Measurements from ENCODE around the gene RHBDD2. TPM values are rescaled to one million over a fixed set of nuclear protein-coding genes. Genes with fewer than 3 reads are reported as not detected.
A peak's percentile ranks its signal among the peaks of the same experiment; 100 is the strongest.
"Not testable (repeated sequence)": the region's sequence is repeated elsewhere in the genome, so short reads cannot be mapped to it uniquely, and the experiment has no call there.

RHBDD2 gene
- total RNA-seq, 4 donors from 2014 or later = 28.5 to 52.1 (median 38.2) TPM

DNA sequence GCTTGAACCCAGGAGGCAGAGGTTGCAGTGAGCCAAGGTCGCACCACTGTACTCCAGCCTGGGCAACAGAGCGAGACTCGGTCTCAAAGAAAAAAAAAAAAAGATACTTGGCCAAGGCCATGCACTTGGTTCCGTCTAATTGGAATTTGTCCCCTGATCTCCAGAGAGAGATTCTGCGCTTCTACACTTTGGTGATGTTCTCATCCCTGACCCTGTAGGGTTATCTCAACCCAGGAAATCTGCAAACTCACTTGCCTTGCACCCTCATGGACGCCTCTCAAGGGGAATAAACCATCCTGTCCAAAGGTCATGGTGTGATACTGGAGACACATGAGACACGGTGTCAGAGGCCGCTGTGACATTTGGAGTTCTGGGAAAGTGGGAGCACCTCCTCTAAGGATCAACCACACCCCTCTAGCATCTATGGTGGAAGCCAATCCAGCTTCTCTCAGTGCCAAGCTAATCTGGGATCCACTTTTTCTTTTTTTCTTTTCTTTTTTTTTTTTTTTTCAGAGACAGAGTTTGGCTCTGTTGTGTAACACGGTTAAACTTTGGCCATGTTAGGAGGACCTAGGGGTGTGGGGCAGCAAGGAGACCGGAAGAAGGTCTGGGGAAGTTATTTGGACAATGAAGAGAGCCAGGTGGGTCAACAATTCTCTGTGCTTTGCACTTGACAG, 28.3 kb downstream of the RHBDD2 start:
- in situ Hi-C loops (cut with MboI; ENCODE audit: low sequenced_read_pairs in 4 of 4) = no loop called here
- ATAC-seq = peak in 1 of 2 donors; percentile 22

DNA sequence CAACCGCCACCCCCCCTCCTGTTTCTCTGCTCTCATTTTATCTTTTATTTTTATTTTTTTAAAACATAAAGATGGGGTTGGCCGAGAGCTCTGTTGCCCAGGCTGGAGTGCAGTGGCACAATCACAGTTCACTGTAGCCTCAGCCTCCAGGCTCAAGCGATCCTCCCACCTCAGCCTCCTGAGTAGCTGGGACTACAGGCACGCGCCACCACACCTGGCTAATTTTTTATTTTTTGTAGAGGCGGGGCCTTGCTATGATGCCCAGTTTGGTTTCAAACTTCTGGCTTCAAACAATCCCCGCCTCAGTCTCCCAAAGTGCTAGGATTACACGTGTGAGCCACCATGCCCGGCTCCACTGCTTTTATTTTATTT, 28.8 kb downstream of the RHBDD2 start:
- ATAC-seq; in situ Hi-C loops (cut with MboI; ENCODE audit: low sequenced_read_pairs in 4 of 4); H3K4me1 ChIP-seq; H3K9me3 ChIP-seq; H3K36me3 ChIP-seq; H3K4me3 ChIP-seq; H3K27ac ChIP-seq; DNase-seq; intact Hi-C loops (cut with DNase I; ENCODE audit: low total_unique reads); H3K27me3 ChIP-seq: not testable (repeated sequence)

More for the DNA sequence above, 28.3 kb downstream of the RHBDD2 start:
- DNase-seq = no peak
- no peaks in the 10 kb centered on the region for H3K9me3 ChIP-seq
- no peaks in the 10 kb centered on the region for H3K36me3 ChIP-seq
- H3K27me3 ChIP-seq = no peaks in the 10 kb centered on the region
- intact Hi-C loops (cut with DNase I; ENCODE audit: low total_unique reads) = no loop called here
- H3K4me1 ChIP-seq = peaks cover 0 to 8% of the 10 kb centered on the region in 2 donors
- H3K27ac ChIP-seq = peak overlapping the region in 1 of 4 donors; percentile 62
- no peak for TF ChIP-seq POLR2A (IDR thresholded peaks at IDR 0.05)
- TF ChIP-seq, protein P1, sequence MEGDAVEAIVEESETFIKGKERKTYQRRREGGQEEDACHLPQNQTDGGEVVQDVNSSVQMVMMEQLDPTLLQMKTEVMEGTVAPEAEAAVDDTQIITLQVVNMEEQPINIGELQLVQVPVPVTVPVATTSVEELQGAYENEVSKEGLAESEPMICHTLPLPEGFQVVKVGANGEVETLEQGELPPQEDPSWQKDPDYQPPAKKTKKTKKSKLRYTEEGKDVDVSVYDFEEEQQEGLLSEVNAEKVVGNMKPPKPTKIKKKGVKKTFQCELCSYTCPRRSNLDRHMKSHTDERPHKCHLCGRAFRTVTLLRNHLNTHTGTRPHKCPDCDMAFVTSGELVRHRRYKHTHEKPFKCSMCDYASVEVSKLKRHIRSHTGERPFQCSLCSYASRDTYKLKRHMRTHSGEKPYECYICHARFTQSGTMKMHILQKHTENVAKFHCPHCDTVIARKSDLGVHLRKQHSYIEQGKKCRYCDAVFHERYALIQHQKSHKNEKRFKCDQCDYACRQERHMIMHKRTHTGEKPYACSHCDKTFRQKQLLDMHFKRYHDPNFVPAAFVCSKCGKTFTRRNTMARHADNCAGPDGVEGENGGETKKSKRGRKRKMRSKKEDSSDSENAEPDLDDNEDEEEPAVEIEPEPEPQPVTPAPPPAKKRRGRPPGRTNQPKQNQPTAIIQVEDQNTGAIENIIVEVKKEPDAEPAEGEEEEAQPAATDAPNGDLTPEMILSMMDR (IDR thresholded peaks at IDR 0.05 in 4 of 5, conservative IDR thresholded peaks at IDR 0.05 in 1 of 5) = no peak
- no peak overlapping the region for H3K4me3 ChIP-seq

DNA sequence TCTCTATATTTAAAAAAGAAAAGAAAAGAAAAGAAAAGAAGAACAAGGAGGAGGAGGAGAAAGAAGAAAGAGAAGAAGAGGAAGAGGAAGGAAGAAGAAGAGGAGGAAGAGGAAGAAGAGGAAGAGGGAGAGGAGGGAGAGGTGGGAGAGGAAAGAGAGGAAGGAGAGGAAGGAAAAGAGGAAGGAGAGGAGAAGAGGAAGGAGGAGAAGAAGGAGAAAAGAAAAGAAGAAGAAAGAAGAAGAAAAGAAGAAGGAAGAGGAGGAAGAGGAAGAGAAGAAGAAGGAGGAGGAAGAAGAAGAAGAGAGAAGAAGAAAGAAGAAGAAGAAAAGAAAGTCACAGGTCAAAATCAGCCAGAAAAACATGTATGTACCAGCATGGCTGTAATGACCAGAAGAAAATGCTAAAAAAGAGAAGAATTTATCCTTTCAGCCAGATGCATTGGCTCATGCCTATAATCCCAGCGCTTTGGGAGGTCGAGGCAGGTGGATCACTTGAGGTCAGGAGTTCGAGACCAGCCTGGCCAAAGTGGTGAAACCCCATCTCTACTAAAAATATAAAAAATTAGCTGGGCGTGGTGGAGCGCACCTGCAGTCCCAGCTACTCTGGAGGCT, 30.8 kb downstream of the RHBDD2 start:
- DNase-seq = no peak
- Histone ChIP-seq H3K36me3 (no peaks in the 10 kb centered on the region), H3K27ac (no peak overlapping the region), H3K4me1 (peaks cover 7 to 15% of the 10 kb centered on the region in 2 donors), H3K4me3 (no peak overlapping the region), H3K9me3 (no peaks in the 10 kb centered on the region), H3K27me3 (no peaks in the 10 kb centered on the region)
- TF ChIP-seq POLR2A (IDR thresholded peaks at IDR 0.05) = no peak
- TF ChIP-seq, protein P1 (IDR thresholded peaks at IDR 0.05 in 4 of 5, conservative IDR thresholded peaks at IDR 0.05 in 1 of 5) = no peak
- intact Hi-C loops (cut with DNase I; ENCODE audit: low total_unique reads) (no loop called here), in situ Hi-C loops (cut with MboI; ENCODE audit: low sequenced_read_pairs in 4 of 4) (loop anchor here in 1 of 4 donors (10.0 kb wide), 1 partner anchor 85 kb away; the partner anchor contains the start of gene TMEM120A)
- no peak for ATAC-seq

DNA sequence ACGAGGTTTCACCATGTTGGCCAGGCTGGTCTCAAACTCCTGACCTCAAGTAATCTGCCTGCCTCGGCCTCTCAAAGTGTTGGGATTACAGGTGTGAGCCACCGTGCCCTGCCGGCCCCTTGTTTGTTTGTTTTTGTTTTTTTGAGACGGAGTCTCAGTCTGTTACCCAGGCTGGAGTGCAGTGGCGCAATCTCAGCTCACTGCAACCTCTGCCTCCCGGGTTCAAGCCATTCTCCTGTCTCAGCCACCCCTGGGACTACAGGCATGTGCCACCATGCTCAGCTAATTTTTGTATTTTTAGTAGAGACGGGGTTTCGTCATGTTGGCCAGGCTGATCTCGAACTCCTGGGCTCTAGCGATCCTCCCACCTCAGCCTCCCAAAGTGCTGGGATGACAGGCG, 32.4 kb downstream of the RHBDD2 start:
- DNase-seq; H3K27ac ChIP-seq; ATAC-seq; intact Hi-C loops (cut with DNase I; ENCODE audit: low total_unique reads); H3K9me3 ChIP-seq; H3K36me3 ChIP-seq; H3K27me3 ChIP-seq; H3K4me3 ChIP-seq: not testable (repeated sequence)
- in situ Hi-C loops (cut with MboI; ENCODE audit: low sequenced_read_pairs in 4 of 4) = loop anchor here in 1 of 4 donors (10.0 kb wide), 1 partner anchor 84 kb away; the partner anchor contains the start of gene TMEM120A
- H3K4me1 ChIP-seq = peaks cover 10 to 12% of the 10 kb centered on the region in 2 donors

DNA sequence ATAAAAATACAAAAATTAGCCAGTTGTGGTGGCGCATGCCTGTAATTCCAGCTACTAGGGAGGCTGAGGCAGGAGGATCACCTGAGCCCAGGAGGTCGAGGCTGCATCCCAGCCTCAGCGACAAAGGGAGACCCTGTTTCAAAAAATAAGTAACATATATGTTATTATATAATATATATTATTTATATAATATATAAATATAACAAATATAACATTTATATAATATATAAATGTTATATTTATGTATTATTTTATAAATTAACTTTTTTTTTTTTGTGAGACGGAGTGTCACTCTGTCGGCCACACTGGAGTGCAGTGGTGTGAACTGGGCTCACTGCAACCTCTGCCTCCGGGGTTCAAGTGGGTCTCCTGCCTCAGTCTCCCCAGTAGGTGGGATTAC, 34.6 kb downstream of the RHBDD2 start:
- H3K9me3 ChIP-seq = no peaks in the 10 kb centered on the region
- no peaks in the 10 kb centered on the region for H3K36me3 ChIP-seq
- H3K4me1 ChIP-seq = peaks cover 23 to 24% of the 10 kb centered on the region in 2 donors
- in situ Hi-C loops (cut with MboI; ENCODE audit: low sequenced_read_pairs in 4 of 4) (loop anchor here in 1 of 4 donors (10.0 kb wide), 1 partner anchor 81 kb away; the partner anchor contains the start of gene TMEM120A), intact Hi-C loops (cut with DNase I; ENCODE audit: low total_unique reads) (no loop called here)
- DNase-seq = no peak
- no peaks in the 10 kb centered on the region for H3K27me3 ChIP-seq
- no peak for TF ChIP-seq POLR2A (IDR thresholded peaks at IDR 0.05)
- TF ChIP-seq, protein P1 (IDR thresholded peaks at IDR 0.05 in 4 of 5, conservative IDR thresholded peaks at IDR 0.05 in 1 of 5) = no peak
- H3K27ac ChIP-seq = no peak overlapping the region
- H3K4me3 ChIP-seq = no peak overlapping the region
- ATAC-seq = no peak

Measured in gastrocnemius medialis (tissue), 4 donors.